DOHH2 (cell line): ENCODE measurements around the gene CPN2.

Source experiments
- H3F3A ChIP-seq: fragments of 200-600 bp; sonication (generic), shearing (Covaris generic); 2 replicates; pipeline ENCODE4 v1.6.0; 2016; ENCODE audit warnings: antibody characterized with exemption, mild to moderate bottlenecking; ENCODE audit not compliant: control insufficient read depth, insufficient read depth
- H3K27ac ChIP-seq: fragments of 200-600 bp; sonication (generic); 2 replicates; pipeline ENCODE4 v1.5.1; 2014; ENCODE audit warnings: low read depth, mild to moderate bottlenecking, low read length, moderate library complexity
- H3K27me3 ChIP-seq: fragments of 200-600 bp; sonication (generic); 2 replicates; pipeline ENCODE4 v1.6.1; 2014; ENCODE audit warnings: mild to moderate bottlenecking, low read length, mixed read lengths; ENCODE audit not compliant: control insufficient read depth
- H3K36me3 ChIP-seq: fragments of 200-600 bp; sonication (generic); 2 replicates; pipeline ENCODE4 v1.6.1; 2014; ENCODE audit warnings: mild to moderate bottlenecking, low read length, moderate library complexity, mixed read lengths; ENCODE audit not compliant: control insufficient read depth
- H3K4me1 ChIP-seq: fragments of 200-600 bp; sonication (generic); 2 replicates; pipeline ENCODE4 v1.6.1; 2014; ENCODE audit warnings: mild to moderate bottlenecking, low read length, mixed read lengths; ENCODE audit not compliant: control insufficient read depth
- H3K4me2 ChIP-seq: fragments of 200-600 bp; sonication (generic); 2 replicates; pipeline ENCODE4 v1.6.0; 2014; ENCODE audit warnings: mild to moderate bottlenecking, low read length, moderate library complexity
- H3K4me3 ChIP-seq: fragments of 200-600 bp; sonication (generic); 2 replicates; pipeline ENCODE4 v1.5.1; 2014; ENCODE audit warnings: mild to moderate bottlenecking, low read length, mixed read lengths
- H3K79me2 ChIP-seq: fragments of 200-600 bp; sonication (generic); 2 replicates; pipeline ENCODE4 v1.6.1; 2014; ENCODE audit warnings: mild to moderate bottlenecking, low read length, mixed read lengths; ENCODE audit not compliant: control insufficient read depth
- H3K9me2 ChIP-seq: fragments of 200-600 bp; sonication (generic); replicated peaks from 2 replicates; pipeline ENCODE4 v1.6.1; 2014; ENCODE audit warnings: mild to moderate bottlenecking, low read length, mixed read lengths; ENCODE audit not compliant: control insufficient read depth
- H3K9me3 ChIP-seq: fragments of 200-600 bp; sonication (generic); 2 replicates; pipeline ENCODE4 v1.6.1; 2014; ENCODE audit warnings: antibody characterized with exemption, low read length, mixed read lengths; ENCODE audit not compliant: control insufficient read depth, insufficient read depth
- H4K20me1 ChIP-seq: fragments of 200-600 bp; sonication (generic); 2 replicates; pipeline ENCODE4 v1.6.0; 2014; ENCODE audit warnings: low read depth, mild to moderate bottlenecking, antibody characterized with exemption, low read length, moderate library complexity; ENCODE audit not compliant: control insufficient read depth, insufficient read depth
- EZH2phosphoT487 ChIP-seq: fragments of 200-600 bp; sonication (generic); IDR thresholded peaks from 2 replicates; pipeline ENCODE4 v1.6.1; 2017; ENCODE audit warnings: borderline replicate concordance, mild to moderate bottlenecking, antibody characterized with exemption, low read length, moderate library complexity, mixed read lengths
- TF ChIP-seq, protein P1 (sequence below): fragments of 200-600 bp; sonication (generic); IDR thresholded peaks from one replicate; pipeline ENCODE4 v1.5.1; 2014; ENCODE audit warnings: antibody characterized with exemption, mild to moderate bottlenecking, low read depth, low read length; ENCODE audit not compliant: poor library complexity, severe bottlenecking

CPN2 gene

DNA sequence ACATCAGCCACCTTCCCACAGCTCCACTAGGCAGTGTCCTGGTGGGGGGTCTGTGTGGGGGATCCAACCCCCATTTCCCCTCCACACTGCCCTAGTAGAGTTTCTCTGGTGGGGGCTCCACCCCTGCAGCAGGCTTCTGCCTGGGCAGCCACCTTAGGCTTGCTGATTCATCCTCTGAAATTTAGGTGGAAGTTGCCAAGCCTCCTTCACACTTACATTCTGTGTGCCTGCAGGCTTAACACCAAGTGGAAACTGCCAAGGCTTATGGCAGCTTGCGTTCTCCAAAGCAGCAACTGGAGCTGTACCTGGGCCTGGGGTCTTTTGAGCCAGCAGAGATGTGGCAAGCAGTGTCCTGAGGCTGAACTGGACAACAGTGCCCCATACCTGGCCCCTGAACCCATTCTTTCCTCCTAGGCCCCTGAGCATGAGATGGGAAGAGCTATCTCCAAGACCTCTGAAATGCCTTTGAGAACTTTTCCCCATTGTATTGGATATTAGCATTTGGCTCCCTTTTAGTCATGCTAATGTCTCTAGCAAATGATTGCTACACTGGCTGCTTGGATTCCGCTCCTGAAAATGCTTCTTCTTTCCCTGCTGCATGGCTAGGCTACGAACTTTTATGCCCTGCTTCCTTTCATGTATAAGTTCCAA, 32.5 kb downstream of the CPN2 start:
- Histone ChIP-seq H3K4me1 (peaks cover 7% of the 10 kb centered on the region), H3K4me3 (no peak overlapping the region), H3K79me2 (no peaks in the 10 kb centered on the region), H3K36me3 (no peaks in the 10 kb centered on the region), H3K9me2 (no peaks in the 10 kb centered on the region), H3F3A (no peaks in the 10 kb centered on the region), H4K20me1 (no peaks in the 10 kb centered on the region), H3K4me2 (no peak overlapping the region), H3K9me3 (peaks cover 10% of the 10 kb centered on the region), H3K27ac (no peak overlapping the region), H3K27me3 (peaks cover 65% of the 10 kb centered on the region)
- TF ChIP-seq, protein P1, sequence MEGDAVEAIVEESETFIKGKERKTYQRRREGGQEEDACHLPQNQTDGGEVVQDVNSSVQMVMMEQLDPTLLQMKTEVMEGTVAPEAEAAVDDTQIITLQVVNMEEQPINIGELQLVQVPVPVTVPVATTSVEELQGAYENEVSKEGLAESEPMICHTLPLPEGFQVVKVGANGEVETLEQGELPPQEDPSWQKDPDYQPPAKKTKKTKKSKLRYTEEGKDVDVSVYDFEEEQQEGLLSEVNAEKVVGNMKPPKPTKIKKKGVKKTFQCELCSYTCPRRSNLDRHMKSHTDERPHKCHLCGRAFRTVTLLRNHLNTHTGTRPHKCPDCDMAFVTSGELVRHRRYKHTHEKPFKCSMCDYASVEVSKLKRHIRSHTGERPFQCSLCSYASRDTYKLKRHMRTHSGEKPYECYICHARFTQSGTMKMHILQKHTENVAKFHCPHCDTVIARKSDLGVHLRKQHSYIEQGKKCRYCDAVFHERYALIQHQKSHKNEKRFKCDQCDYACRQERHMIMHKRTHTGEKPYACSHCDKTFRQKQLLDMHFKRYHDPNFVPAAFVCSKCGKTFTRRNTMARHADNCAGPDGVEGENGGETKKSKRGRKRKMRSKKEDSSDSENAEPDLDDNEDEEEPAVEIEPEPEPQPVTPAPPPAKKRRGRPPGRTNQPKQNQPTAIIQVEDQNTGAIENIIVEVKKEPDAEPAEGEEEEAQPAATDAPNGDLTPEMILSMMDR, result no peak
- no peak for TF ChIP-seq EZH2phosphoT487

DNA sequence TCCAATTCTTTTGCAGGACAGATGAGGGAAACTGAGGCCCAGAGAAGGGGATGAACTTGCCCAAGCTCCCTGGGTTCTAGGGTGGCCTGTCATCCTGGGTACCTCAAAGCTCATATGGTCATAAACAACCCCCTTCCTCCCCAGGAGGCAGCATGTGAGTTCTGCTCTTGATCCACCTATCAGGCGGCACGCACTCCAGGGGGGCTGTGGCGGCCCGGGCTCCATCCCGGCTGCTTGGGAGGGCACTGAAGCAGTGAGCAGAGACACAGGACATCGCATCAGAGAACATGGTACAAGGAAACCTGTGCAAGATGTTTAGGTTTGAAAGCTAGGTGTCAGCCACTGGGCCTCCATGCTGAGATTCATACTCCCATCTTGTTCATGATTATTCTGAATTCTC, 34.2 kb downstream of the CPN2 start:
- Histone ChIP-seq H3F3A (no peaks in the 10 kb centered on the region), H3K79me2 (no peaks in the 10 kb centered on the region), H3K27me3 (peaks cover 83% of the 10 kb centered on the region), H3K27ac (no peak overlapping the region), H3K4me2 (no peak overlapping the region), H4K20me1 (peaks cover 8% of the 10 kb centered on the region; the same call in 1 of the 2 replicates), H3K4me1 (peaks cover 7% of the 10 kb centered on the region), H3K9me2 (no peaks in the 10 kb centered on the region), H3K4me3 (no peak overlapping the region), H3K36me3 (no peaks in the 10 kb centered on the region), H3K9me3 (peaks cover 10% of the 10 kb centered on the region)
- TF ChIP-seq, protein P1, result no peak
- TF ChIP-seq EZH2phosphoT487, result no peak

DNA sequence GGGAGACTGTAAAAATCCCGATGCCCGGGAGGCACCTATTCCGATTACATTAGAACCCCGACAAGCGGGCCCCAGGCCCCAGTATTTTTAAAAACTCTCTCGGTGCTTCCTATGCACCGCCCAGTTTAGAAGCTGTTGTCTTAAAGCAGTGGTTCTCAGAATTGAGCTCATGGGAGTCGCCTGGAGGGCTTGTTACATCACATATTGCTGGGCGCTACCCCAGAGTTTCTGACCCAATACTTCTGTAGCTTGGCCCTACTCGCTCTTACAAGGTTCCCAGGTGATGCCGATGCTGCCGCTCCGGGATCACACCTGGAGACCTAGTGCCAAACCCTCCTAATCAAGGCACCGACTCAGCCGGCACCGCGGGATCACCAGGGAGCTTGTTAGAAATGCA, 35.2 kb downstream of the CPN2 start:
- Histone ChIP-seq H3K4me3 (0 out of 2 replicates have a peak overlapping the region, but pooled peaks have one; percentile 28), H3K4me2 (peak overlapping the region; percentile 59), H3K27ac (no peak overlapping the region), H4K20me1 (peaks cover 8% of the 10 kb centered on the region; the same call in 1 of the 2 replicates), H3K9me3 (peaks cover 10% of the 10 kb centered on the region), H3K4me1 (peaks cover 7% of the 10 kb centered on the region), H3F3A (no peaks in the 10 kb centered on the region), H3K27me3 (peaks cover 92% of the 10 kb centered on the region), H3K36me3 (no peaks in the 10 kb centered on the region), H3K79me2 (no peaks in the 10 kb centered on the region), H3K9me2 (no peaks in the 10 kb centered on the region)
- no peak for TF ChIP-seq EZH2phosphoT487
- TF ChIP-seq, protein P1, result no peak
